ENCODE results near the gene PRKN.

The PRKN gene

GRCh38 chr6:162344646-162345010 lies 382.9 kb downstream of the PRKN start:
- H3K9ac ChIP-seq, result no peak overlapping the region
- H3K4me3 ChIP-seq (IDR thresholded peaks at IDR 0.05; ENCODE audit: insufficient read depth, low read depth, low read length), result no peak overlapping the region
- TF ChIP-seq CTCF (conservative IDR thresholded peaks at IDR 0.05; ENCODE audit: low read depth, low read length), result no peak
- no peak overlapping the region for H3K4me2 ChIP-seq
- no peaks in the 10 kb centered on the region for H4K20me1 ChIP-seq (ENCODE audit: insufficient read depth)
- no peaks in the 10 kb centered on the region for H3K4me1 ChIP-seq (ENCODE audit: low read depth, poor library complexity, severe bottlenecking)
- no peaks in the 10 kb centered on the region for H3K79me2 ChIP-seq (ENCODE audit: insufficient read depth, low read depth)
- H3K27ac ChIP-seq, result no peak overlapping the region
- H3K36me3 ChIP-seq (ENCODE audit: insufficient read depth), result no peaks in the 10 kb centered on the region
- H3K27me3 ChIP-seq (ENCODE audit: insufficient read depth, low read depth), result no peaks in the 10 kb centered on the region
- no peak overlapping the region for H2AFZ ChIP-seq (ENCODE audit: low read depth)

GRCh38 chr6:162343936-162344645 lies 383.5 kb downstream of the PRKN start:
- H3K79me2 ChIP-seq (ENCODE audit: insufficient read depth, low read depth), result no peaks in the 10 kb centered on the region
- H3K27ac ChIP-seq, result no peak overlapping the region
- no peaks in the 10 kb centered on the region for H3K4me1 ChIP-seq (ENCODE audit: low read depth, poor library complexity, severe bottlenecking)
- no peaks in the 10 kb centered on the region for H3K27me3 ChIP-seq (ENCODE audit: insufficient read depth, low read depth)
- no peak overlapping the region for H2AFZ ChIP-seq (ENCODE audit: low read depth)
- H3K4me2 ChIP-seq, result no peak overlapping the region
- no peaks in the 10 kb centered on the region for H4K20me1 ChIP-seq (ENCODE audit: insufficient read depth)
- H3K9ac ChIP-seq, result no peak overlapping the region
- no peak overlapping the region for H3K4me3 ChIP-seq (IDR thresholded peaks at IDR 0.05; ENCODE audit: insufficient read depth, low read depth, low read length)
- H3K36me3 ChIP-seq (ENCODE audit: insufficient read depth), result no peaks in the 10 kb centered on the region
- TF ChIP-seq CTCF (conservative IDR thresholded peaks at IDR 0.05; ENCODE audit: low read depth, low read length), result no peak

DNA sequence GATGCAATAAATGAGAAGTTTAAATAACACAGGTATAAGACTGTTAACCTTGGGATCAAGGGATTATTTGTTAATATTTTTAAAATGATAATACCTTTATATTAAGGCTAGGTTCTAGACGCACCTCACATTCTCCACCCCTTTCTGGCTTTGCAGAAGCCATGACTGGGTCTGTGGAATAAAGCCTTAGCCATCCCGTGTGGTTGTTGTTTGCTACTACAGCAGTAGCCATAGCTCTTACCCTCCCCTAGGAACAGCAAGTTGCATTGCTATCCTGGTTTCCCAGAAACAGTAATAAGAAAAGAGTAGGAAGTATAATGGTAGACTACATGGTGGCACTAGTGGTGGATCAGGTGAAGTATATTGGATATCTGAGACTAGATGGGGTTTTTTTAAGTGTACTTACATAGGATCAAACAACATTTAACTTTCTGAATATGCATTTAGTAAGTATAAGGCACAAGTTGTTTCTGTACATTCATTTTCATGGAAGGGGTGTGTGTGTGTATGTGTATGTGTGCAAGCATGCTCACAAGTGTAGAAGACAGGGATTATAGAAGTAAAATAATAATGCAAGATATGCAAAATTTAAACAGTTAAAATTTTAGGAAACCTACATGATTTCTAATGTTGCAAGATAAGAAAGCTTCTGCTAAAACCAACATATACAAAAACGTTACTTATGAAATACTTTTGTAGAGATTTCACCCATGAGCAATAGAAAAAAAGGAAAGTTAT lies 384.2 kb downstream of the PRKN start:
- no peak overlapping the region for H3K4me3 ChIP-seq (IDR thresholded peaks at IDR 0.05; ENCODE audit: insufficient read depth, low read depth, low read length)
- H3K27ac ChIP-seq, result no peak overlapping the region
- no peaks in the 10 kb centered on the region for H3K27me3 ChIP-seq (ENCODE audit: insufficient read depth, low read depth)
- H3K79me2 ChIP-seq (ENCODE audit: insufficient read depth, low read depth), result no peaks in the 10 kb centered on the region
- H3K36me3 ChIP-seq (ENCODE audit: insufficient read depth), result no peaks in the 10 kb centered on the region
- no peak overlapping the region for H2AFZ ChIP-seq (ENCODE audit: low read depth)
- no peaks in the 10 kb centered on the region for H4K20me1 ChIP-seq (ENCODE audit: insufficient read depth)
- H3K4me2 ChIP-seq, result no peak overlapping the region
- no peaks in the 10 kb centered on the region for H3K4me1 ChIP-seq (ENCODE audit: low read depth, poor library complexity, severe bottlenecking)
- no peak for TF ChIP-seq CTCF (conservative IDR thresholded peaks at IDR 0.05; ENCODE audit: low read depth, low read length)
- H3K9ac ChIP-seq, result no peak overlapping the region

- no peaks in the 10 kb centered on the region for H3K79me2 ChIP-seq (ENCODE audit: insufficient read depth, low read depth)
- H3K4me3 ChIP-seq (IDR thresholded peaks at IDR 0.05; ENCODE audit: insufficient read depth, low read depth, low read length), result no peak overlapping the region
- H4K20me1 ChIP-seq (ENCODE audit: insufficient read depth), result no peaks in the 10 kb centered on the region
- no peaks in the 10 kb centered on the region for H3K4me1 ChIP-seq (ENCODE audit: low read depth, poor library complexity, severe bottlenecking)
- H2AFZ ChIP-seq (ENCODE audit: low read depth), result no peak overlapping the region
- no peak overlapping the region for H3K27ac ChIP-seq
- no peaks in the 10 kb centered on the region for H3K27me3 ChIP-seq (ENCODE audit: insufficient read depth, low read depth)
- no peak overlapping the region for H3K9ac ChIP-seq
- no peak overlapping the region for H3K4me2 ChIP-seq
- no peak for TF ChIP-seq CTCF (conservative IDR thresholded peaks at IDR 0.05; ENCODE audit: low read depth, low read length)
- H3K36me3 ChIP-seq (ENCODE audit: insufficient read depth), result no peaks in the 10 kb centered on the region
These were observed 390.2 kb downstream of the PRKN start for GRCh38 chr6:162337412-162337811.
